RCC 7860 (cell line): ENCODE measurements around the gene RFPL2.
A peak's percentile ranks its signal among the peaks of the same experiment; 100 is the strongest.

ENCODE experiments used
- DNase-seq: peaks from one replicate; pipeline ENCODE4 v3.0.0-alpha.2; 2015; ENCODE audit warnings: low spot score
- FAIRE-seq: peaks from 2 replicates; lab custom pipeline; 2012; peaks lifted over from hg19 to GRCh38; lab: Jason Lieb, UNC

The RFPL2 gene

GRCh38 chr22:32204856-32205722 is at the start of gene RFPL2:
Gene RFPL2, minus strand, starts transcription at chr22:32205073. Its CDS starts 2,622 bp downstream, at chr22:32202451.
- no peak for DNase-seq
- FAIRE-seq = no peak

- DNase-seq (no peak), FAIRE-seq (no peak)
Measured at GRCh38 chr22:32249231-32249630, 44.4 kb upstream of the RFPL2 start.

GRCh38 chr22:32248276-32248675 is 43.4 kb upstream of the RFPL2 start:
- no peak for DNase-seq
- FAIRE-seq = no peak

GRCh38 chr22:32246166-32246565 is 41.3 kb upstream of the RFPL2 start:
- no peak for DNase-seq
- no peak for FAIRE-seq

DNA sequence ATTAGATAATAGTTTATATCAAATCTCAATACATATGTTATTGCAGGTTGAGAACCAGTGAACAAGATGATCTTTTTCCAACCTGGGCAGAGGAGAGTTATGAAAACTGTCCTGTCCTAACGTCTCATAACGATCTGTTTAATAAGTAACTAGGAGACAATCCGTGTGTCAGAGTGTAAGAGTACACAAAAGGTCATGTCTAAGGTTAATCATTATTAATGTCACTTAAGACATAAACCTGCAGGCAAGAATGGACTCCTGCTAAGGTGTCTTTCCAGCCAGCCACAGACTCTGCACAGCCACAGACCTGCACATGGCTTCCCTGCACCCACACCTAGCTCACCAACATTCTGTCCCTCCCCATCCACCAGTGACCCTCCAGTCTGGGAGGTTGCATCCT is 40.2 kb upstream of the RFPL2 start:
- FAIRE-seq (peak; percentile 69), DNase-seq (peak; percentile 41)

DNA sequence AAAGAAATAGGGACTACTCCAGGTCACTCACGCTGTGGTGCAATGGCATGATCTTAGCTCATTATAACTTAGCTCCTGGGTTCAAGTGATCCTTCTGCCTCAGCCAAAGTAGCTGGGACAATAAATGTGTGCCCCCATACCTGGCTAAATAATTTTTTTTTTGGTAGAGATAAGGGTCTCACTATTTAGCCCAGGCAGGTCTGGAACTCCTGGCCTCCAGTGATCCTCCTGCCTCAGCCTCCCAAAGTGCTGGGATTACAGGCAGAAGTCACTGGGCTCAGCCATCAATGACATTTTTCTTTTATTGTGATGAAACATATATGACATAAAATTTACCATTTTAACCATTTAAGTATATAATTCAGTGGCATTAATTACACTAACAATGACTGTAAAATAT is 39.7 kb upstream of the RFPL2 start:
- FAIRE-seq = no peak
- DNase-seq = no peak

GRCh38 chr22:32240461-32240860 is 35.6 kb upstream of the RFPL2 start:
- DNase-seq = no peak
- FAIRE-seq = no peak

DNA sequence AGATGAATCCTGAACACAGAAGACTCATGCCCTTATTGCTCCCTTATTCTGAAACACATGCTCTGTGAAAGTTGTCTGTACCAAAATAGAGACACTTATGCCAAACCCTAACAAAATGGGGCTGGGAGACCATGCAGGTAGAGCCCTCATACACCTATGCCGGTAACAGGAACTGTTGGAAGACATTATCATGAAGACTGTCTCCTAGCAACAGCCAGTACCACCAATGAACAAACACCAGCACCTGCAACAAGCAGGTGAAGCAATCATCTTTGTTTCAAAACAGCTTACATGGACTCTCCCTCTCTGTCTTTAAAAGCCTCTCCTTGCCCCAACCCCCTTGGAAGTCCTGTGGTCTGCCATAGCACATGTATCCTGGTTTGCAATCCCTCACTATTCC is 33.0 kb upstream of the RFPL2 start:
- no peak for DNase-seq
- FAIRE-seq = no peak

DNA sequence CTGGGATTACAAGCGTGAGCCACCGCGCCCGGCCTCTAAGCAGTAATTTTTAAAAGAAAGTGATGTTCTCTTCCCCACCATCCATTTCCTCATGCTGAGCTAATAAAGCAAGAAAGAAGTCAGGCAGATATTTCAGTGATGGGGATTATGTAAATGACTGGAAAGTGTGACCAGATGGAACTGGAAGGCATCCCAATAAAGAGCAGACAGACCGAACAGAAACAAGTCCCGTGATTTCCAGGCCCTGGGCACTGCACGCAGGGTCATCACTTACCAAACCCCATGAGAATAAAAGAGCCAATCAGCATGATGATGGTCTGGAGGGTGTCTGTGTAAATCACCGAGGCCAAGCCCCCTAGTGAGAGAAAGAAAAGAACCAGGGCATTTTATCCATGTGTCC is 32.1 kb upstream of the RFPL2 start:
- DNase-seq (no peak), FAIRE-seq (no peak)

DNA sequence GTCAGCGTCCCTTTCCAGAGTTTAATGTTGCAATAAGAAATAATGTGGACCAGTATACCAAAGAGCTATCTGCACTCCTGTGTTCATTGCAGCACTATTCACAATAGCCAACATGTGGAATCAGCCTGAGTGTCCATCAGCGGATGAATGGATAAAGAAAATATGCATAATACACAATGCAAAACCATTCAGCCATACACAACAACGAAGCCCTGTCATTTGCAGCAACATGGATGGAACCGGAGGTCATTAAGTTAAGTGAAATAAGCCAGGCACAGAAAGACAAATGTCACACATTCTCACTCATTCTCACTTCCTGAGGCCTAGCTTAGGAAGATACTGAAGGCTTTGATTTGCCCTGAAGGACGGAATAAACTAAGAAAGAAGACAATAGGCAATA is 28.2 kb upstream of the RFPL2 start:
- FAIRE-seq (no peak), DNase-seq (no peak)

GRCh38 chr22:32232191-32232830 is 27.4 kb upstream of the RFPL2 start:
- DNase-seq = no peak
- FAIRE-seq = no peak

- DNase-seq (no peak), FAIRE-seq (no peak)
Measured at GRCh38 chr22:32226326-32227104, 21.6 kb upstream of the RFPL2 start.

GRCh38 chr22:32222991-32223390 is 18.1 kb upstream of the RFPL2 start:
- FAIRE-seq (no peak), DNase-seq (no peak)

- FAIRE-seq = no peak
- no peak for DNase-seq
Measured at GRCh38 chr22:32219026-32219425, 14.2 kb upstream of the RFPL2 start.

- FAIRE-seq (no peak), DNase-seq (no peak)
Measured at GRCh38 chr22:32218470-32218869, 13.6 kb upstream of the RFPL2 start.

DNA sequence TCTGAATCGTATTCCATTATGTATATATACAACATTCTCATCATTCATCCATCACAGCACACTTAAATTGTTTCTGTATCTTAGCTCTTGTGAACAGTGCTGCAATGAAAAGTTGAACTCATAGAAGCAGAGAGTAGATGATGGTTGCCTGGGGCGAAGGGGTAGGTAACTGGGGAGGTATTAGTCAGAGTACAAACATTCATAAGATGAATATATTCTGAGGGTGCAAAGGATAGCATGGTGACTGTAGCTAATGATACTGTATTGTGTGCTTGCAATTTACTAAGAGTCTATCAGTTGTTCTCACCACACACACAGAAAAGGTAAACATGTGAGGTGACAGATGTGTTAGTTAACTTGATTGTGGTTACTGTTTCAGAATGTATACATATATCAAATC is 12.6 kb upstream of the RFPL2 start:
- no peak for FAIRE-seq

DNA sequence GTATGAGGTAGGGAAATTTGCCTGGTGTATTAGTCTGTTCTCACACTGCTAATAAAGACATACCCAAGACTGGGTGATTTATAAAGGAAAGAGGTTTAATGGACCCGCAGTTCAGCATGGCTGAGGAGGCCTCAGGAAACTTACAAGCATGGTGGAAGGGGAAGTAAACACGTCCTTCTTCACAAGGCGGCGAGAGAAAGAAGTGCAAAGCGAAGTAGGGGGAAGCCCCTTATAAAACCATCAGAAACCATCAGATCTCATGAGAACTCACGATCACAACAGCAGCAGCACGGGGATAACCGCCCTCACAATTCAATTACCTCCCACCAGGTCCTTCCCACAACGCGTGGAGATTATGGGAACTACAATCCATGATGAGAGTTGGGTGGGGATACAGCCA is 12.0 kb upstream of the RFPL2 start:
- DNase-seq = no peak
- no peak for FAIRE-seq

More for the DNA sequence above, 12.6 kb upstream of the RFPL2 start:
- DNase-seq = no peak

- no peak for DNase-seq
- FAIRE-seq = no peak
Measured at GRCh38 chr22:32211011-32211410, 6.1 kb upstream of the RFPL2 start.

DNA sequence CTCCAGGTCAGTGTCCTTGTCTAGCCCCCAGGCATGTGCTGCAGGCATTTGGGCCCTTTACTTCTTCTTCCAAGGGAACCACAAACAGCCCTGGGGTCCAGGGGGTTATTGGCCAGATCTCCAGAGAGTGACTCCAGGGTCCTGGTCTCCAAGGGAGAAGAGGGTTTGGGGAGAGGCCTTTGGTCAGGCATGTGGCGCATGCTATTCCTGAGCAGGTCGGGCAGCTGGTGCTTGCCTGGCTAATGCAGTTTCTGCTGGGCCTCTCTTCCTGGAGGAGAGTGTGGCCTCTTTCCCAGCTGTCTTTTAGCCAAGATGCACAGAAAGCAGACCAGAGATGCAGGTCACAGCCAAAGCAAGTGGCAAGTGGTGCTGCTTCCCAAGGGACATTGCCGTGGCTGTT is 3.8 kb upstream of the RFPL2 start:
- FAIRE-seq (no peak), DNase-seq (no peak)

- FAIRE-seq (no peak), DNase-seq (no peak)
Measured at GRCh38 chr22:32207971-32208480, 3.2 kb upstream of the RFPL2 start.
